Cortex of kidney (tissue), 1 donor: ENCODE results near the gene TMED6.

Experiments
- DNase-seq: peaks from one replicate; lab custom pipeline; 2025; lab: John Stamatoyannopoulos, UW

TMED6 gene

GRCh38 chr16:69324013-69324531 lies 27.5 kb downstream of the TMED6 start:
- no peak for DNase-seq

GRCh38 chr16:69323415-69323814 lies 28.2 kb downstream of the TMED6 start:
- DNase-seq = no peak

- no peak for DNase-seq
Measured at GRCh38 chr16:69322343-69322742, 29.2 kb downstream of the TMED6 start.

GRCh38 chr16:69321080-69321479 lies 30.5 kb downstream of the TMED6 start:
- no peak for DNase-seq

- DNase-seq = no peak
Measured at GRCh38 chr16:69320740-69321073, 30.9 kb downstream of the TMED6 start.

GRCh38 chr16:69319826-69320739 lies 31.5 kb downstream of the TMED6 start:
- DNase-seq = no peak

- DNase-seq = no peak
Measured at GRCh38 chr16:69319381-69319780, 32.2 kb downstream of the TMED6 start.

GRCh38 chr16:69318911-69319289 lies 32.7 kb downstream of the TMED6 start:
- DNase-seq = no peak

GRCh38 chr16:69318177-69318910 lies 33.2 kb downstream of the TMED6 start:
- no peak for DNase-seq

GRCh38 chr16:69316595-69317034 lies 35.0 kb downstream of the TMED6 start:
- DNase-seq = no peak

- no peak for DNase-seq
Measured at GRCh38 chr16:69315486-69316311, 35.9 kb downstream of the TMED6 start.

- DNase-seq = no peak
Measured at GRCh38 chr16:69314534-69314933, 37.1 kb downstream of the TMED6 start.

- no peak for DNase-seq
Measured at GRCh38 chr16:69313469-69313868, 38.1 kb downstream of the TMED6 start.

- no peak for DNase-seq
Measured at GRCh38 chr16:69311533-69312387, 39.8 kb downstream of the TMED6 start.

- peak; percentile 45 for DNase-seq
Measured at GRCh38 chr16:69310653-69311532, 40.7 kb downstream of the TMED6 start, which contains the start of gene VPS4A. Gene VPS4A, plus strand, starts transcription at chr16:69311350. Its CDS starts 162 bp downstream, at chr16:69311512.

GRCh38 chr16:69309316-69309715 lies 42.3 kb downstream of the TMED6 start:
- no peak for DNase-seq

- no peak for DNase-seq
Measured at GRCh38 chr16:69307856-69308255, 43.7 kb downstream of the TMED6 start.

- no peak for DNase-seq
Measured at GRCh38 chr16:69307091-69307490, 44.5 kb downstream of the TMED6 start.

- DNase-seq = no peak
Measured at GRCh38 chr16:69306031-69306430, 45.6 kb downstream of the TMED6 start.

- no peak for DNase-seq
Measured at GRCh38 chr16:69302301-69302700, 49.3 kb downstream of the TMED6 start.
